ENCODE data around the gene CCSAP.
"Not testable (repeated sequence)": the region's sequence is repeated elsewhere in the genome, so short reads cannot be mapped to it uniquely, and the experiment has no call there.

The CCSAP gene

GRCh38 chr1:229325853-229326487 is 16.9 kb downstream of the CCSAP start:
- no peak for DNase-seq (ENCODE audit: low read depth, low spot score)

GRCh38 chr1:229325401-229325800 is 17.4 kb downstream of the CCSAP start:
- DNase-seq (ENCODE audit: low read depth, low spot score), result no peak

GRCh38 chr1:229323885-229324553 is 18.8 kb downstream of the CCSAP start:
- DNase-seq (ENCODE audit: low read depth, low spot score), result no peak

GRCh38 chr1:229323201-229323600 is 19.6 kb downstream of the CCSAP start:
- no peak for DNase-seq (ENCODE audit: low read depth, low spot score)

GRCh38 chr1:229319487-229319886 is 23.4 kb downstream of the CCSAP start:
- no peak for DNase-seq (ENCODE audit: low read depth, low spot score)

- no peak for DNase-seq (ENCODE audit: low read depth, low spot score)
Measured at GRCh38 chr1:229318056-229318455, 24.8 kb downstream of the CCSAP start.

- DNase-seq (ENCODE audit: low read depth, low spot score), result no peak
Measured at GRCh38 chr1:229316166-229316565, 26.7 kb downstream of the CCSAP start.

GRCh38 chr1:229310833-229311232 is 32.0 kb downstream of the CCSAP start:
- DNase-seq (ENCODE audit: low read depth, low spot score), result no peak

GRCh38 chr1:229309684-229310083 is 33.2 kb downstream of the CCSAP start:
- DNase-seq (ENCODE audit: low read depth, low spot score), result no peak

GRCh38 chr1:229309074-229309473 is 33.8 kb downstream of the CCSAP start:
- DNase-seq (ENCODE audit: low read depth, low spot score), result no peak

- no peak for DNase-seq (ENCODE audit: low read depth, low spot score)
Measured at GRCh38 chr1:229305392-229305791, 37.5 kb downstream of the CCSAP start.

- no peak for DNase-seq (ENCODE audit: low read depth, low spot score)
Measured at GRCh38 chr1:229303855-229304254, 39.0 kb downstream of the CCSAP start.

GRCh38 chr1:229302740-229303139 is 40.1 kb downstream of the CCSAP start:
- DNase-seq (ENCODE audit: low read depth, low spot score), result no peak

- no peak for DNase-seq (ENCODE audit: low read depth, low spot score)
Measured at GRCh38 chr1:229300099-229300757, 42.6 kb downstream of the CCSAP start.

- DNase-seq (ENCODE audit: low read depth, low spot score), result no peak
Measured at GRCh38 chr1:229298887-229299503, 43.9 kb downstream of the CCSAP start.

GRCh38 chr1:229298420-229298819 is 44.4 kb downstream of the CCSAP start:
- DNase-seq (ENCODE audit: low read depth, low spot score), result no peak

GRCh38 chr1:229297746-229298145 is 45.1 kb downstream of the CCSAP start:
- no peak for DNase-seq (ENCODE audit: low read depth, low spot score)

GRCh38 chr1:229296541-229296941 is 46.3 kb downstream of the CCSAP start:
- no peak for DNase-seq (ENCODE audit: low read depth, low spot score)

GRCh38 chr1:229295745-229296144 is 47.1 kb downstream of the CCSAP start:
- DNase-seq (ENCODE audit: low read depth, low spot score), result no peak

- DNase-seq (ENCODE audit: low read depth, low spot score), result no peak
Measured at GRCh38 chr1:229293528-229294204, 49.2 kb downstream of the CCSAP start.

GRCh38 chr1:229291686-229292085 is 51.2 kb downstream of the CCSAP start:
- DNase-seq (ENCODE audit: low read depth, low spot score), result not testable (repeated sequence)

GRCh38 chr1:229288516-229288915 is 54.3 kb downstream of the CCSAP start:
- DNase-seq (ENCODE audit: low read depth, low spot score), result no peak

All from brain pericyte (primary cell).